Left renal pelvis (tissue), 4 donors: Measurements from ENCODE around the gene GRID2. TPM values are rescaled to one million over a fixed set of nuclear protein-coding genes. Genes with fewer than 3 reads are reported as not detected.

Source experiments
- DNase-seq, 4 donors: peaks; one replicate each; pipeline ENCODE4 v3.0.0-alpha.2; 2013; ENCODE audit warnings: low read depth in 4 of 4, low spot score in 3 of 4
- polyA plus RNA-seq, 4 donors: library from polyadenylated mRNA; unstranded; fragments of 120-200 nt; gene quantifications; one replicate each; pipeline ENCODE4 v1.2.1, GENCODE V29; 2013; ENCODE audit not compliant: insufficient read length in 4 of 4

The GRID2 gene
- polyA plus RNA-seq, 4 donors = 2.9 to 7.1 (median 3.4) TPM

DNA sequence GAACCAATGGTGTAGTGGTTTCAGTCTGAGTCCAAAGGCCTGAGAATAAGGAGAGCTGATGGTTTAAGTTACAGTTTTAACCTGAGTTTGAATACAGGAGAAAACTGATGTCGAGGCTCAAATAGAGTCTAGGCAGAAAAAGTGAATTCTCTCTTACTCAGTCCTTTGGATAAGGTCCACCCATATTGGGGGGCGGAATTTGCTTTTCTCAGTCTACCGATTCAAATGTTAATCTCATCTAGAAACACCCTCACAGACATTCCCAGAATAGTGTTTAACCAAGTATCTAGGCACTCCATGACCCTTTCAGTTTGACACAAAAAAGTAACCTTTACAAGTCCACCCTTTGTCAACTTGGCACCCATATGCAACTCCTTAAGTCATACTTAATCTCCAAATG lies 216.0 kb downstream of the GRID2 start:
- no peak for DNase-seq

DNA sequence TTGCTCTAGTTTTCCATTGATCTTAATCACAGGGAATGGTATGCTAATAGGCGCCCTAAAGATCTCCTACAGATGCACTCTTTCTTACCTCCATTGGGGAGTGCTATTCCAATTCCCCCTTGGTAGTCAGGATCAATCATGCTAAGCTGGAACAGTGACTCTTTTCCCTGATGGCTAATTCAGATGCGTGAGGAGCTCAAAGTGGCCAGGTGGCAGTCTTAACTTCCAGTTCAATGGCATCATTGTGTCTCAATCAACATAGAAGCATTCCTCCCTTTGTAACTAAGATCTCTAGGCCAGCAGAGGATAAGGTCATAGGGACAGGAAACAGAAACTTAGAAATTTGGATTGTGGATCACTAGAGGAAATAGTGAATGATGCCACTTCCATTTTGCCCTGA lies 216.8 kb downstream of the GRID2 start:
- DNase-seq = no peak

DNA sequence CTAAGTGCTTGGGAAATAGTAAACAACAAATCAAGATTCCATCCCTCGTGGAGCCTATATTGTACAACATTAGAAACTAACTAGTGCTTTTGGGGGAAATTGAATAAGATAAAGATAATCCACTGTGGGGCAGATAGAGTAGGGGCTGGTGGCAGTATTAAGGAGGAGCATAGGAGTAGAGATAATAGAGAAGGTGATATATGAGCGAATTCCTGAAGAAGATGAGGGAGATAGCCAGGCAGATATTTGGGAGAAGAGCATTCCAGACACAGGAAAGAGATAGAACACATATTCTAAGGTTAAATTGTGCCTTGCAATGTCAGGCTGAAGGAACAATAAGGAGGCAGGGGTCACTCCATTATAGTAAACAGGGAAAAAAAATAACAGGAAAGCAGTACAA lies 218.2 kb downstream of the GRID2 start:
- DNase-seq = no peak

DNA sequence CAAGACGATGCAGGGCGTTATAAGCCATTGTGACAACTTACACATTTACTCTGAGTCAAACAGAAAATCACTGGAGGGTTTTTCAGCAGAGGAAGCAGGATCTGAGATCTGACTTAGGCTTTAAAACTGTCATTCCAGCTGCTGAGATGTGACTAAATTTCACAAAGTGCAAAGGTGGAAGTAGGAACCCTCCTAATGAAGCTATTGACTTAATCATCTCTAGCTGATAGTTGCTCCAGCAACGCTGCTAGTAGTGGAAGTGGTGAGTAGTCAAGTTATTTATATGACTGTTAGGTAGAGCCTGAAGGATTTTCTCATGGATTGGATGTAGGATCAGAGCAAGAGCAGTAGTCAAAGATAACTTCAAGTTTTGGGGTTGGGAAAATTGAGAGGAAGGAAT lies 218.6 kb downstream of the GRID2 start:
- DNase-seq = no peak

DNA sequence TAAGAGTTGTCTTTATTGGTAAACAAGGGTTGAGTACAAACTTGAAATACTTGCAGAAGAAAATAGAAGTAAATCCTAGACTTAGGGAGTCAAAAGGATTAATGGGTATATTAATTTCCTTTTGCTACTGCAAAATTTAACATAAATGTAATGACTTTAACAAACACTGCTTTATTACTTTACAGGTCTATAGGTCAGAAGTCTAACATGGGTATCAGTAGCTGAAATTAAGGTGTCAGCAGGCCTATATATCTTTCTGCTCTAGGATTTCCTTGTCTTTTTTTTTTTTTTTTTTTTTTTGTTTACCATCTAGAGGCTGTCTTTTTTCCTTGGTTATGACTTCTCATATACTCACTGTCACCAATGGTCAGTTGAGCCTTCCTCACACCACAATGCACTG lies 220.4 kb downstream of the GRID2 start:
- DNase-seq = no peak

DNA sequence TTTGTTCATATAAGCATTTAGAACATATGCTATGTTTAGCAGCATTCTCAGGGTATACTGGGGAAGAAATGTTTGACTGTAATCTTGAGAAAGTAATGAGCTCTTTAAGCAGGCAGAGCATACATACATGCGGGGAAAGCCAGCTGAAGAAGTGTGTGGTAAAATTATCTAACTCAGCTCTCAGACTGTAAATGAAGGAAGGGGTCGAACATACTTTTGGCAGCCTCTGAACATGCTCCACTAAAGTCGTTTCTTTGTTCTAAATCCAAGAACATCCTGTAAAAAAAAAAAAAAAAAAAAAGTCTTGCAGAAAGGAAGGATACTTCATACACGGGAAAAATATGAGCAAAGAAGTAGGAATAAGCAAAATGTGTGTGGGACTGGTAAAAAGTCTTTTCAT lies 224.8 kb downstream of the GRID2 start:
- no peak for DNase-seq

DNA sequence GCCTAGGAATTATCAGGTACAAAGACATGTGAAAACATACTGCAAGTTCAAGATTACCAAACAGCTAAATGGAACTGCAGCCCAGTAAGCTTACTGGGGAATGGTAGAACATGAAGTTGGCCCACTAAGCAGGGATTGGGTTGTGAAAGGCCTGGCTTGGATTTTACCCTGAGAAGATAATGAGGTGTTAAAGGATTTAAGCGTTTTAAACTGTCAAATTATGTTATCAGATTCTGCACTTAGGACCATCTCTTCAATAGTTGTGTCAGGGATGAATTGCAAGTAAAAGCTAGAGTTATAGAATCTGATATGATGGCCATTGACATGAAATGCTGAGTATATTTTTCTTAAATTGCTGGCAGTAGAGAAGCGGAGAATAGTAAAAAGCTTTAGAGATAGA lies 225.7 kb downstream of the GRID2 start:
- no peak for DNase-seq

DNA sequence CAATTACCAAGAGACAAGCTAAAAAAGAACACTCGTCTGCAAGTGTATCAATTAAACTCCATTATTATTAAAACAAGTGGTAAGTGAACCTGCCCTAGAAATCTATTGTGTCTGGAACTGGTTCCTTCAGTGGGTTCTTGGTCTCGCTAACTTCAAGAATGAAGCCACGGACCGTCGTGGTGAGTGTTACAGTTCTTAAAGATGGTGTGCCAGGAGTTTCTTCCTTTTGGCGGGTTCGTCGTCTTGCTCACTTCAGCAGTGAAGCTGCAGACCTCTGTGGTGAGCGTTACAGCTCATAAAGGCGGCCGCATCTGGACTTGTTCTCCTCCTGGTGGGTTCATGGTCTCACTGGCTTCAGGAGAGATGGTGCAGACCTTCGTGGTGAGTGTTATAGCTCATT lies 231.8 kb downstream of the GRID2 start:
- no peak for DNase-seq

DNA sequence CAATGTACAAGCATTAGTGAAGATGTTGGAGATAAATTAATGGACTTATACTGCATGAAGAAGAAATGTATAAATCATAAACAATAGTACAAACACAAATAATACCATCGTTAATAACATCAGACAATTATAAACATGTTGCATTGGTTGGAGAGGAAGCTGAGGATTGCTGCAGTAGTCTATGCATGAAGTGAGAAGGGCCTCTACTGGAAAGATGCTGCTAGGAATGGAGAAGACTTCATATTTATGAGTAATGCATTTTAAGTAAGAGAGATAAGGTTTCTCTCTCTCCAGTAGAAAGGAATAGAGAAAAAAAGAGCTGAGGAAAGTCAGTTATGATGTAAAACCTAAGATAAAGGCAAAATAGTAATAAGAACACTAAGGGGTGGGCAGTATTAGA lies 247.8 kb downstream of the GRID2 start:
- DNase-seq = no peak

DNA sequence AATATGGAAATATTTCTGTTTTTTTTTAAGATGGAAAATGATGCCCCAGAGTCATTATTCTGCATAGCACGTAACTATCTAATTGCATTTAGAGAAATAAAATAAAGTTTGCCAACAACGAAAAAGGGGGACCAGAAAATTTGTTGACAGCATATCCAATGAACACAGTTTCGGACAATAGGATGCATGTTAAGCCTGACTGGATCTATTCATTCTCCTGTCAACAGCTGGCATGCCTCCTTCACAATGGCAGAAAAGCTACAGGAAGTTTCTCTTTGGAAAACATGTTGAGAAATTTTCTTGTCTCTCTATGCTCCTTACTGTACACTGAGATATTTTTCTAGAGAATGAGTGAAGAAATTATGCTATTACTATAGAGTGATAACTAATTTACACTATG lies 262.5 kb downstream of the GRID2 start:
- DNase-seq = no peak

DNA sequence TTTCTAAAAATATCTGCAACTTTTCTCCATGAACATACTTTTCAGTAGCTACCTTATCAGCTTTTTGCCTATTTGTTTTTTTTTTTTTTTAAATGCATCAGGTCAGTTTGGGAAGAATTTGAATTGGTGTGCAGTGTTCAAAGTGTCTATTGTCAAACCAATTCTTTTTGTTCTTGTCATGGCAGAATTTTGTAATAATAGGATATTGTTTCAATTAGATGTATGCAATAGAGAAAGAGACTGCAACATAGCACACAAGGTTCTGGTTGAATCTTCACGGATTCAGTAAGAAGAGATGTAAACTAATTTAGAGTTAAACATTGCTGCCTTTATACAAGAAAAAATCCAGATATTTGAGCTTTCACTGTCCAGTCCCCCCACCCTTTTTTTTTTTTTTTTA lies 277.1 kb downstream of the GRID2 start:
- no peak for DNase-seq

DNA sequence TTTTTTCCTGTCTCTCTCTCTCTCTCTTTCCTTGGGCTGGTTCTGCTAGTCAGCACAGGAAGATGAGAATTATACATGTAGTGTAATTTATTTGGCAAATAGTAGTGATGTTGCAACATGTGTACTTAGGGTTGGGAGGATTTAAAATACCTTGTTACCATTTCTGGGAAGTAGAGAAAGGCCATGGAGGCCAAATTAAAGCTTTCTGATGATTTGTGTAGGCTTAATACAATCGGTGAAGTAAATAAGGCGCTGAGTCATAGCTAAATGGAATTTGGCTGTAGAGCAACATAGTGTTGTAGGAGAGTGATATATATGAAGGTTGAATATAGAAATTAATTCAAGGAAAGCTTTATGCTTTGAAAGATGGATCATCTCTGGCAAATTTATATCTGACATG lies 295.3 kb downstream of the GRID2 start:
- DNase-seq = no peak

DNA sequence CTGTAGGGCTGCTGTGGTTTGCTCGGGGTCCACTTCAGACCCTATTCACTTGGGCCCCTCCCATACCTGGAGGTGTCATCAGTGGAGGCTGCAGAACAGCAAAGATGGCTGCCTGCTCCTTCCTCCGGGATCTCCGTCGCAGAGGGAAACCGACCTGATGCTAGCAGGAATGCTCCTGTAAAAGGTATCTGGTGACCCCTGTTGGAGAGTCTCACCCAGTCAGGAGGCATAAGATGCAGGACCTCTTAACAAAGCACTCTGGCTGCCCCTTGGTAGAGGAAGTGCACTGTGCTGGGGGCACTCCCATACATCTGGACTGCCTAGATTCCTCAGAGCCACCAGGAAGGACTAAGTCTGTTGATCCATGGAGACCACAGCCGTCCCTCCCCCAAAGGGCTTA lies 296.9 kb downstream of the GRID2 start:
- no peak for DNase-seq

DNA sequence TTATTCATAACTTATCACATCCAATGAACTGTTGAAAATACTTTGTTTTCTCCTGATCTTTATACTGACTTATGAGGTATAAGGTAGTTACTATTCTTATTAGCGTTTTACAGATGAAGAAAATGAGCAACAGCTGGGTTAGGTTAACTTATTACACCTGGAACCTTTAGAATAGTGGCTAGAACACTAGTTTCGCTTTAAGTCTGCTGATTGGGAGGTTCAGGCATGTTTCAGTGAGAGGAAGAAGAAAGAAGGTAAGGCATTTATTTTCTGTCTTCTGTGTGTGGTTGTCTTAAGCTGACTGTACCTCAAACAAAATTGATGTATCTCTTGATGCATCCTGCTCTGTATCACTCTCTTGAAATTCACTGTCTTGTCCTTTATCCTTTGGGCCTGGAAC lies 302.5 kb downstream of the GRID2 start:
- DNase-seq = no peak

DNA sequence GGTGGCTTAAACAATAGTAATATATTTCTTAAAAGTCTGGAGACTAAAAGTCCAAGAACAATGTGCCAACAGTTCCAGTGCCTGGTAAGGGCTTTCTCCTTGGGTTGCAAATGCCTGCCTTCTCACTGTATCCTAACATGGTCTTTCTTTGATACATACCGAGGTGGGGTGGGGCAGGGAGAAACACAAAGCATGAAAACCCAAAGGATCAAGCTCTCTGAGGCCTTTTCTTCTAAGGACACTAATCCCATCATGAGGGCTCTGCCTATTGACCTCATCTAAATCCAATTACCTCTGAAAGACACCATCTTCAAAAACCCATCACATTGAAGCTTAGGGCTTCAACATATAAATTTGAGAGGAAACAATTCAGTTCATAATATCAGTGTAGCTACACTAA lies 311.3 kb downstream of the GRID2 start:
- no peak for DNase-seq

DNA sequence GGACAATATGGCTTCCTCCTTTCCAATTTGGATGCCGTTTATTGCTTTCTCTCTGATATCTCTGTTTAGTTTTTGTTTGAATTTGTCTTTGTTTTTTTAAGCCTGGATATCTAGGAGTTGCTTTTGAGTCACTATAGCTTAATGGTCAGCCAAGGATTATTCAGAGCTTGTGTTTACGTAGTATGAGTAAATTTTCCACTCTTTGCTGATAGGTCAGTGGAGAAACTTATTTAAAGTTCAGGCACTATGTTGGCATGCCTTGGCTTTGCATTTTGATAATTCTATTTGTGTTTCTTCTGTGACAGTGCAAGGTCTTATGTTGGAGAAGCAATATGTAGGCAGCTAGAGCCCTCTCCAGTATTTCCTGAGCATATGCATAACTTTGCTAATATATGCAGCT lies 315.2 kb downstream of the GRID2 start:
- no peak for DNase-seq

DNA sequence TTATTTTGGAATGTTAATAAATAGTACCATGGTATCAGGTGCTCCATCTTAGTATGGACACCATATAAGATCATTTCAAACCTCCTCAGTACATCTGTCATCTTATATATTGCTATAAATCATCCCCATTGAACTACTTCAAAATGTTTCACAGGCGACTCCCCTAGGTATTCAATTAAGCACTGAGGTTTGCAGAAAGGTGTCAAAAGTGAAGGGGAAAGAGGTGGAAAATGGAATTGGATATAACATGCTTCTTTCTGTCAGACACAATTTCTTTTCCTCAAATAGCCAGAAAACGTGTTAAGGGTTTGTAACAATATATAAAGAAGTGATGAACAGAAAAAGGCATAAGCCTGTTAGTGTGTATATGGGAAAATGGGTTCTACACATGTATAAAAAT lies 325.5 kb downstream of the GRID2 start:
- DNase-seq = no peak

DNA sequence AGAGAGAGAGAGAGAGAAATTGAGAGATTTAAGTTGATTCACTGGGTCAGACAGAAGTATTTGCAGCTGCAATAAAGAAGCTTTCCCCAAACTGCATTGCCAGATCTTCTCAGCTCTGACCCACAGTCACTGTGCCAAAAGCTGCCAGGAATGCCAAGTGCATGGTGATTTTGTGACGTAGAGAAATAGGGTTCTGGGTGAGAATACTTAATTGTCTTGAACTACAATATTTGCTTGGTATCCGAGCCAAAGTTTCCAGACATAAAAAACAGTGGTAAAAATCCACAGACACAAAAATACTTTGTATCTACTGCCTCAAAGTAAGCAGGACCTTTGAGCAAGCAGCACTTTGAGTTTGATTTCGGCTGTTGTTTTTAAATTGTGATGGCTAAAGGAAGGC lies 331.1 kb downstream of the GRID2 start:
- DNase-seq = no peak

DNA sequence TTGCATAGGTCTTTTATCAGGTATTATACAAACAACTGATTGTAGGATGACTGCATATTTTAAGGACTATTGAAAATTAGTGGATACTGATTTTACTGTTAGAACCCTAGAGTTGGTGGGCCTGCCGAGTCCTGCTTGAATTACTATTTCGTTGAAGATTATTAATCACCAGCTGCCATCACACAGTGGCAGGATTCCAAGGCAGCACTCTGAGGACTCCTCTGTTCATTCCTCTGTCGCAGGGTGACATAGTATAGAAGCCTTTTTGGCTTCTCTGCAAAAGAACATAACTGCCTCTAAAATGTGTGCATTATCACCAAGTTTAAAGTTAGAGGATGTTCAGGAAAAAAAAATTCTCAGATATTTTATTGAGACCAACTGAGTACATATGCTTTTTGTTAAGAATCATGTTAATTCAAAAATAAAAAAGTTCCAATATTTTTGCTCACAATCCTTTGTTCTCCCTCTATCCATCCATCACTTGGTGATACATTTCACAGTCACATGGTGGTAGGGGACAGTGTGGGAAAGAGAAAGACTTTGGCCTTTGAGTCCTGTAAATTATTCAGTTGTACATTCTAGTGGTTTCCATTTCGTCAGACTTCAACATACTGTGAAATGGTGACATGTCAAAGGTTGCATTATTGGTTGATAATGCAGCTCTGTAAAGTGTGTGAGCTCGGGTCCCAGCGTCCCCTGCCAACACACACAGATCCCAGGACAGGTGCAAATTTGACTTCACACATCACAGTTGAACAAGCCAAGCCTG lies 332.5 kb downstream of the GRID2 start:
- no peak for DNase-seq

DNA sequence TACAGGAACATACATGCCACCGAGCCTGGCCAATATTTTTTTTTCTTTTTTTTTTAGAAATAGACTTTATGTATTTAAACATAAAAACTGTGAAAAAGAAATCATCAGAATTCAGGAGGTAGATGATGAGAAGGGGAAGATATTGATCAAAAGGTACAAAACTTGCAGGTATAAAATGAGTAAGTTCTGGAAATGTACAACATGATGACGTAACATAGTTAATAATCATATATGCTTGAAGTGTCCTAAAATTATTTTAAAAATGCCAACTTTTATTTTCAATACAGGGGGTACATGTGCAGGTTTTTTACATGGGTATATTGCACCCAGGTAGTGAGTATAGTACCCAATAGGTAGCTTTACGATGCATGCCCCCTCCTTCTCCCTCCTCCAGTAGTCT lies 337.6 kb downstream of the GRID2 start:
- DNase-seq = no peak

DNA sequence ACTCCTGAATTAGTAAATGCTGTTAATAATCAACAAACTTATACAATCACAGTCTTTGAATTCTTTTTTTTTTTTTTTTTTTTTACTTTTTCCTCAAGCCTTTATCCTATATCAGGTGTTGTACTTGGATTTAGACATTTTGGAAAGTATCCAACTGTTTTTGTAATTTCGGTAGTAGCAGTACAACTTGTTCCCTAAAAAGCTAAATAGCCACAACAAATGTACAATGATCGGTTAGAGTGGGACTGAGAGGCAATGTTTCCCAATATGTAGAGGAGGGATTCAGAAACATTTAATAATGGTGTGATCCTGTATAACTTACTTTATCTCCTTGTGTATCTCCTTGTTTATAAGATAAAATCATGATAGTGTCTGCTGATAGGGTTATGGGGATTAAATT lies 343.1 kb downstream of the GRID2 start:
- DNase-seq = no peak

DNA sequence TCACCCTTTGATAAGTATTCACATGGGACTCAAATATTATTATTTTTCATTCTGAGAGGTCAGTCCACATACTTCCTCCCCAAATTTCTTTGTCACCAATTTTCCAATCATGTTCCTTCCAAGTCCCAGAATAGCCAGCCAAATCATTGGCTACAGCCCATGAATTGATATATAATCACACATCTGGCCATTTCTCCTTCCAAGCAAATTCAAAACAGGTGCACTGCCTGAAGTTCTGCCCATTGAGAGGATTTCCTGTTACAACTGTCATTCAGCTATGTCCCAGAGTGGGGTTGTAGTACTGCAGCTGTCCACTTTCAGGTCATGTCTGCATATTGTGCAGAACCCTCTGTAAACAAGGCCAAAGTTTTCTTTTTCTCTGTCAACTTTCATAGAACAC lies 347.8 kb downstream of the GRID2 start:
- DNase-seq = no peak

DNA sequence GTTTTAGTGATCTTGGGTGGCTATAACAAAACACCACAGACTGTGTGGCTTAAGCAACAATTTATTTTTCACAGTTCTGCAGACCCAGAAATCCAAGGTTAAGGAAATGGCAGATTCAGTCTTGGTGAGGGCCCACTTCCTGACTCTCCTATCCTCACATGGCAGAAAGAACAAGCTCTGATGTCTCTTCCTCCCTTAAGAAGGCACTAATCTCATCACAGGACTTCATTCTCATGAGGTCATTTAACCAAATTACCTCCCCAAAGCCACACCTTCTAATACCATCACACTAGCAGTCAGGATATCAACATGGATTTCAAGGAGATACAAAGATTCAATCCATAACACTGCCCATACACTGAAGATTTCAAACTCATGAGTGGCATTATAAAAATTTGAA lies 350.3 kb downstream of the GRID2 start:
- DNase-seq = no peak
